HepG2 (cell line): ENCODE data around the gene DNAJC5. TPM values are rescaled to one million over a fixed set of nuclear protein-coding genes. Genes with fewer than 3 reads are reported as not detected.

ENCODE experiments used
- AGO2 ChIP-seq: fragments of 200-400 bp; formaldehyde crosslinking; optimal IDR thresholded peaks from 2 replicates; pipeline ENCODE3; 2017; ENCODE audit warnings: mild to moderate bottlenecking, low read depth, low read length, moderate library complexity
- ARID5B ChIP-seq: IDR thresholded peaks from 2 replicates; pipeline ENCODE4 v1.4.0; 2020; ENCODE audit warnings: mild to moderate bottlenecking, missing genetic modification reagents
- CBX2 ChIP-seq, 2 experiments: fragments of 200-600 bp in 1 of 2; sonication (generic); formaldehyde crosslinking in 1 of 2; IDR thresholded peaks; 2 replicates each; pipeline versions ENCODE4 v1.7.0 to v1.8.1; 2018 to 2022; ENCODE audit warnings: low read depth in 2 of 2, low read length in 1 of 2, mild to moderate bottlenecking in 1 of 2, missing genetic modification reagents in 1 of 2
- CREB1 ChIP-seq, 2 experiments: fragments of 450-650 bp in 1 of 2; IDR thresholded peaks; 2 replicates each; pipeline ENCODE4 v1.6.1; 2016 to 2017; ENCODE audit warnings: control low read depth in 1 of 2, mild to moderate bottlenecking in 1 of 2, missing compliant biosample characterization in 1 of 2, missing genetic modification characterization in 1 of 2
- HDAC2 ChIP-seq: sonication (generic); formaldehyde crosslinking; IDR thresholded peaks from 2 replicates; pipeline ENCODE4 v1.4.0; 2020; ENCODE audit warnings: missing genetic modification reagents
- JUNB ChIP-seq: sonication (generic); formaldehyde crosslinking; IDR thresholded peaks from 2 replicates; pipeline ENCODE4 v1.8.0; 2022; ENCODE audit warnings: missing genetic modification reagents, mild to moderate bottlenecking, borderline replicate concordance
- KDM2A ChIP-seq: sonication (generic); formaldehyde crosslinking; IDR thresholded peaks from 2 replicates; pipeline ENCODE4 v1.4.0; 2020; ENCODE audit warnings: low read depth, missing genetic modification reagents, borderline replicate concordance
- NR0B2 ChIP-seq: sonication (generic); formaldehyde crosslinking; IDR thresholded peaks from 2 replicates; pipeline ENCODE4 v1.4.0; 2020; ENCODE audit warnings: mild to moderate bottlenecking, missing genetic modification reagents
- ZNF792 ChIP-seq: IDR thresholded peaks from 2 replicates; pipeline ENCODE4 v1.6.1; 2016
- polyA plus RNA-seq, 8 experiments: library from polyadenylated mRNA; depleted of rRNA in 3 of 8; stranded (reverse) in 7 of 8; unstranded in 1 of 8; fragments of >200 nt; fragmentation: Illumina TruSeq in 4 of 8; extraction: Trizol in 4 of 8; gene quantifications; 2 replicates each; pipeline versions ENCODE4 v1.2.1 to v1.2.3, GENCODE V29; 2011 to 2016; ENCODE audit warnings: low read depth in 4 of 8, missing spikeins in 1 of 8, mixed read lengths in 1 of 8; ENCODE audit not compliant: insufficient read depth in 1 of 8
- total RNA-seq, 5 experiments: library from RNA; depleted of rRNA; stranded (reverse); fragments of >200 nt; fragmentation: Illumina TruSeq; extraction: Trizol; gene quantifications; 2 replicates each; pipeline ENCODE4 v1.2.3, GENCODE V29; 2016; ENCODE audit warnings: low read depth in 1 of 5
- TF ChIP-seq, protein P1 (sequence below): sonication (generic); formaldehyde crosslinking; conservative IDR thresholded peaks from 2 replicates; pipeline ENCODE4 v1.4.0; 2020; ENCODE audit warnings: mild to moderate bottlenecking, missing genetic modification reagents, moderate library complexity
- TF ChIP-seq, protein P2 (sequence below): sonication (generic); formaldehyde crosslinking; IDR thresholded peaks from 2 replicates; pipeline ENCODE4 v1.5.1; 2020; ENCODE audit warnings: missing genetic modification reagents, mild to moderate bottlenecking, borderline replicate concordance
- TF ChIP-seq, protein P3 (sequence below): sonication (generic); formaldehyde crosslinking; IDR thresholded peaks from 2 replicates; pipeline ENCODE4 v1.5.0; 2020; ENCODE audit warnings: mild to moderate bottlenecking, missing genetic modification reagents, moderate library complexity
- TF ChIP-seq, protein P4 (sequence below): sonication (generic); formaldehyde crosslinking; IDR thresholded peaks from 2 replicates; pipeline ENCODE4 v1.5.1; 2020; ENCODE audit warnings: mild to moderate bottlenecking, moderate library complexity, missing genetic modification reagents

DNAJC5 gene
- total and polyA plus RNA-seq, 2 of the 13 experiments (the other 11 are each of a cell fraction or from before 2014, with no cell fraction given): 42.8 to 64.5 TPM

DNA sequence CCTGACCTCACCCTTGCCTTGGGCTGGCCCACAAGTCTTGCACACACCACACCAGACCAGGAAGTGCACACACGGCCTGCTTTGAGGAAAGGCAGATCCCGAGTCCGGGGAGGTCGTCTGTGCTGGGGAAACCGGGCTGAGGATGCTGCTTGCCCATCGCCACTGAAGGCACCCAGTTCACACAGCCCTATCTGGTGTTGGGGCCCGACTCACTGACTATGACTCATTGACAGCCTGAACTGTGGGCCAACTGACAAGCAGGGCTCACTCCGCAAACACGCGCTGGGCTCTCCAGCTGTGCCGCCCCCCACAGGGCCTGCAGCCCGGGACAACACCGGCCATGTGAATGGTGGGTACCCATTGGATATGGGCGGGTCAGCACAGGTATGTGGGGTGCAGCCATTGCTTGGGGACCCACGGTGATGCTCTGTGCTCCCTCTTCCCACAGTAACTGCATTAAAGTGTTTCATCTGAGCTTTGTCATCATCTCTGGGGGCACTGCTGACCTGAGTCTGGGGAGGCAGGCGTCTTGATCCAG, 82.9 kb downstream of the DNAJC5 start (continued):
- peak; percentile 49; the same call in 1 of the 2 replicates for TF ChIP-seq CREB1 (IDR thresholded peaks at IDR 0.05)
- TF ChIP-seq CREB1 (CRISPR knock-in tag; IDR thresholded peaks at IDR 0.05): no peak
- TF ChIP-seq ARID5B (CRISPR knock-in tag): peak; percentile 62
- TF ChIP-seq AGO2: peak; percentile 76
- TF ChIP-seq, protein P1, sequence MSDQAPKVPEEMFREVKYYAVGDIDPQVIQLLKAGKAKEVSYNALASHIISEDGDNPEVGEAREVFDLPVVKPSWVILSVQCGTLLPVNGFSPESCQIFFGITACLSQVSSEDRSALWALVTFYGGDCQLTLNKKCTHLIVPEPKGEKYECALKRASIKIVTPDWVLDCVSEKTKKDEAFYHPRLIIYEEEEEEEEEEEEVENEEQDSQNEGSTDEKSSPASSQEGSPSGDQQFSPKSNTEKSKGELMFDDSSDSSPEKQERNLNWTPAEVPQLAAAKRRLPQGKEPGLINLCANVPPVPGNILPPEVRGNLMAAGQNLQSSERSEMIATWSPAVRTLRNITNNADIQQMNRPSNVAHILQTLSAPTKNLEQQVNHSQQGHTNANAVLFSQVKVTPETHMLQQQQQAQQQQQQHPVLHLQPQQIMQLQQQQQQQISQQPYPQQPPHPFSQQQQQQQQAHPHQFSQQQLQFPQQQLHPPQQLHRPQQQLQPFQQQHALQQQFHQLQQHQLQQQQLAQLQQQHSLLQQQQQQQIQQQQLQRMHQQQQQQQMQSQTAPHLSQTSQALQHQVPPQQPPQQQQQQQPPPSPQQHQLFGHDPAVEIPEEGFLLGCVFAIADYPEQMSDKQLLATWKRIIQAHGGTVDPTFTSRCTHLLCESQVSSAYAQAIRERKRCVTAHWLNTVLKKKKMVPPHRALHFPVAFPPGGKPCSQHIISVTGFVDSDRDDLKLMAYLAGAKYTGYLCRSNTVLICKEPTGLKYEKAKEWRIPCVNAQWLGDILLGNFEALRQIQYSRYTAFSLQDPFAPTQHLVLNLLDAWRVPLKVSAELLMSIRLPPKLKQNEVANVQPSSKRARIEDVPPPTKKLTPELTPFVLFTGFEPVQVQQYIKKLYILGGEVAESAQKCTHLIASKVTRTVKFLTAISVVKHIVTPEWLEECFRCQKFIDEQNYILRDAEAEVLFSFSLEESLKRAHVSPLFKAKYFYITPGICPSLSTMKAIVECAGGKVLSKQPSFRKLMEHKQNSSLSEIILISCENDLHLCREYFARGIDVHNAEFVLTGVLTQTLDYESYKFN: peak; percentile 69
- peak; percentile 84 for TF ChIP-seq JUNB (CRISPR knock-in tag)
- TF ChIP-seq KDM2A (CRISPR knock-in tag): peak; percentile 91
- peak; percentile 89 for TF ChIP-seq HDAC2 (CRISPR knock-in tag)
- TF ChIP-seq NR0B2: peak; percentile 70
- TF ChIP-seq, protein P2, sequence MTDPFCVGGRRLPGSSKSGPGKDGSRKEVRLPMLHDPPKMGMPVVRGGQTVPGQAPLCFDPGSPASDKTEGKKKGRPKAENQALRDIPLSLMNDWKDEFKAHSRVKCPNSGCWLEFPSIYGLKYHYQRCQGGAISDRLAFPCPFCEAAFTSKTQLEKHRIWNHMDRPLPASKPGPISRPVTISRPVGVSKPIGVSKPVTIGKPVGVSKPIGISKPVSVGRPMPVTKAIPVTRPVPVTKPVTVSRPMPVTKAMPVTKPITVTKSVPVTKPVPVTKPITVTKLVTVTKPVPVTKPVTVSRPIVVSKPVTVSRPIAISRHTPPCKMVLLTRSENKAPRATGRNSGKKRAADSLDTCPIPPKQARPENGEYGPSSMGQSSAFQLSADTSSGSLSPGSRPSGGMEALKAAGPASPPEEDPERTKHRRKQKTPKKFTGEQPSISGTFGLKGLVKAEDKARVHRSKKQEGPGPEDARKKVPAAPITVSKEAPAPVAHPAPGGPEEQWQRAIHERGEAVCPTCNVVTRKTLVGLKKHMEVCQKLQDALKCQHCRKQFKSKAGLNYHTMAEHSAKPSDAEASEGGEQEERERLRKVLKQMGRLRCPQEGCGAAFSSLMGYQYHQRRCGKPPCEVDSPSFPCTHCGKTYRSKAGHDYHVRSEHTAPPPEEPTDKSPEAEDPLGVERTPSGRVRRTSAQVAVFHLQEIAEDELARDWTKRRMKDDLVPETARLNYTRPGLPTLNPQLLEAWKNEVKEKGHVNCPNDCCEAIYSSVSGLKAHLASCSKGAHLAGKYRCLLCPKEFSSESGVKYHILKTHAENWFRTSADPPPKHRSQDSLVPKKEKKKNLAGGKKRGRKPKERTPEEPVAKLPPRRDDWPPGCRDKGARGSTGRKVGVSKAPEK (CRISPR knock-in tag): no peak
- TF ChIP-seq, protein P3, sequence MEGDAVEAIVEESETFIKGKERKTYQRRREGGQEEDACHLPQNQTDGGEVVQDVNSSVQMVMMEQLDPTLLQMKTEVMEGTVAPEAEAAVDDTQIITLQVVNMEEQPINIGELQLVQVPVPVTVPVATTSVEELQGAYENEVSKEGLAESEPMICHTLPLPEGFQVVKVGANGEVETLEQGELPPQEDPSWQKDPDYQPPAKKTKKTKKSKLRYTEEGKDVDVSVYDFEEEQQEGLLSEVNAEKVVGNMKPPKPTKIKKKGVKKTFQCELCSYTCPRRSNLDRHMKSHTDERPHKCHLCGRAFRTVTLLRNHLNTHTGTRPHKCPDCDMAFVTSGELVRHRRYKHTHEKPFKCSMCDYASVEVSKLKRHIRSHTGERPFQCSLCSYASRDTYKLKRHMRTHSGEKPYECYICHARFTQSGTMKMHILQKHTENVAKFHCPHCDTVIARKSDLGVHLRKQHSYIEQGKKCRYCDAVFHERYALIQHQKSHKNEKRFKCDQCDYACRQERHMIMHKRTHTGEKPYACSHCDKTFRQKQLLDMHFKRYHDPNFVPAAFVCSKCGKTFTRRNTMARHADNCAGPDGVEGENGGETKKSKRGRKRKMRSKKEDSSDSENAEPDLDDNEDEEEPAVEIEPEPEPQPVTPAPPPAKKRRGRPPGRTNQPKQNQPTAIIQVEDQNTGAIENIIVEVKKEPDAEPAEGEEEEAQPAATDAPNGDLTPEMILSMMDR: peak; percentile 65
- TF ChIP-seq, protein P4, sequence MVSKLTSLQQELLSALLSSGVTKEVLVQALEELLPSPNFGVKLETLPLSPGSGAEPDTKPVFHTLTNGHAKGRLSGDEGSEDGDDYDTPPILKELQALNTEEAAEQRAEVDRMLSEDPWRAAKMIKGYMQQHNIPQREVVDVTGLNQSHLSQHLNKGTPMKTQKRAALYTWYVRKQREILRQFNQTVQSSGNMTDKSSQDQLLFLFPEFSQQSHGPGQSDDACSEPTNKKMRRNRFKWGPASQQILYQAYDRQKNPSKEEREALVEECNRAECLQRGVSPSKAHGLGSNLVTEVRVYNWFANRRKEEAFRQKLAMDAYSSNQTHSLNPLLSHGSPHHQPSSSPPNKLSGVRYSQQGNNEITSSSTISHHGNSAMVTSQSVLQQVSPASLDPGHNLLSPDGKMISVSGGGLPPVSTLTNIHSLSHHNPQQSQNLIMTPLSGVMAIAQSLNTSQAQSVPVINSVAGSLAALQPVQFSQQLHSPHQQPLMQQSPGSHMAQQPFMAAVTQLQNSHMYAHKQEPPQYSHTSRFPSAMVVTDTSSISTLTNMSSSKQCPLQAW (CRISPR knock-in tag): no peak
- no peak for TF ChIP-seq CBX2 (IDR thresholded peaks at IDR 0.05; ENCODE audit: low read depth, low read length)
- 0 out of 2 replicates have a peak, but pooled peaks have one; percentile 39 for TF ChIP-seq CBX2 (CRISPR knock-in tag; IDR thresholded peaks at IDR 0.05; ENCODE audit: low read depth)
- peak; percentile 40; the same call in 1 of the 2 replicates for TF ChIP-seq ZNF792 (CRISPR knock-in tag)
